Measurements from ENCODE around the gene CNIH3. TPM values are rescaled to one million over a fixed set of nuclear protein-coding genes. Genes with fewer than 3 reads are reported as not detected.
A peak's percentile ranks its signal among the peaks of the same experiment; 100 is the strongest.

CNIH3 gene
- total and polyA plus RNA-seq, 2 donors (not counting 1 experiment from before 2014, with no cell fraction given), result 3.7 to 28.1 TPM

DNA sequence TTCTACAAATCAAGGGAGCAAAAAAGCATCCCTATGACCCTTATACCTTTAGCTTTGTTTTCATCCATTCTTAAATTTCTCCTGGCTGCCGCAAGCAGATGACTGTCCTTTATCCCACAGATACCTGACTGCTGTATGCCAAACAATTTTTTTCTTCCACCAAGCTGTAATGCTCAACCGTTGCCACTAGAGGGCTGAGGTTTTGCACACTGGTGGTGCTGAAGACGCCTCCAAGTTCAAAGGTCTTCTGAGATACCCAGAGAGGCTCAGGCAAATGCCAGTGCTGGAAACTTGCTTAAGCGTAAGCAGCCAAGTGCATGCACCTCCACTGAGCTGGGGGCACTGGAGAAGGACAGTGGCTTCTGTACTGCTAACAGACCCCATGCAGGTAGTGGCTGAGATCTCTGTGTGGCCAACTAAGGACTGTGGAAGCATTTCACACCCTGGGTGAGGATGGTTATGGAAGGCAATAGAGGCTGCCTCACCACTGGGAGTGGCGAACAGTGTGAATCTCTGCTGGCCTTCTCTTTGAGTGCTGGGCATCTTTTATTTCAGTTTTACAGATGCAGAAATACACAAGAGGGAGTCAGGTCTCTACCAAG is 28.5 kb downstream of the CNIH3 start:
- Histone ChIP-seq H3K9me3 (ENCODE audit: control insufficient read depth, insufficient read depth, low read depth, low read length) (no peaks in the 10 kb centered on the region), H3K27ac (ENCODE audit: insufficient read depth, low read length) (no peak overlapping the region), H4K20me1 (ENCODE audit: control insufficient read depth, extremely low read depth, insufficient read depth, low read length) (no peaks in the 10 kb centered on the region), H3K27me3 (ENCODE audit: control insufficient read depth, insufficient read depth, low read length) (no peaks in the 10 kb centered on the region), H3K79me2 (ENCODE audit: control insufficient read depth, insufficient read depth, low read length) (peaks cover 14% of the 10 kb centered on the region), H3K4me2 (ENCODE audit: extremely low read depth, insufficient read depth, low read length) (no peak overlapping the region), H2AFZ (ENCODE audit: low read length) (no peak overlapping the region), H3K36me3 (ENCODE audit: control insufficient read depth, insufficient read depth, low read length) (peaks cover 3% of the 10 kb centered on the region), H3K4me1 (ENCODE audit: control insufficient read depth, extremely low read depth, insufficient read depth, low read length) (no peaks in the 10 kb centered on the region), H3K4me3 (replicated peaks in 1 of 4; ENCODE audit: control extremely low read depth in 1 of 4, insufficient read depth in 1 of 4, low read depth in 3 of 4, low read length in 4 of 4) (no peak overlapping the region), H3K9ac (ENCODE audit: insufficient read depth, low read length) (no peak overlapping the region)
- no peak for TF ChIP-seq EZH2 (IDR thresholded peaks at IDR 0.05; ENCODE audit: low read length, missing control alignments)
- TF ChIP-seq, protein P1, sequence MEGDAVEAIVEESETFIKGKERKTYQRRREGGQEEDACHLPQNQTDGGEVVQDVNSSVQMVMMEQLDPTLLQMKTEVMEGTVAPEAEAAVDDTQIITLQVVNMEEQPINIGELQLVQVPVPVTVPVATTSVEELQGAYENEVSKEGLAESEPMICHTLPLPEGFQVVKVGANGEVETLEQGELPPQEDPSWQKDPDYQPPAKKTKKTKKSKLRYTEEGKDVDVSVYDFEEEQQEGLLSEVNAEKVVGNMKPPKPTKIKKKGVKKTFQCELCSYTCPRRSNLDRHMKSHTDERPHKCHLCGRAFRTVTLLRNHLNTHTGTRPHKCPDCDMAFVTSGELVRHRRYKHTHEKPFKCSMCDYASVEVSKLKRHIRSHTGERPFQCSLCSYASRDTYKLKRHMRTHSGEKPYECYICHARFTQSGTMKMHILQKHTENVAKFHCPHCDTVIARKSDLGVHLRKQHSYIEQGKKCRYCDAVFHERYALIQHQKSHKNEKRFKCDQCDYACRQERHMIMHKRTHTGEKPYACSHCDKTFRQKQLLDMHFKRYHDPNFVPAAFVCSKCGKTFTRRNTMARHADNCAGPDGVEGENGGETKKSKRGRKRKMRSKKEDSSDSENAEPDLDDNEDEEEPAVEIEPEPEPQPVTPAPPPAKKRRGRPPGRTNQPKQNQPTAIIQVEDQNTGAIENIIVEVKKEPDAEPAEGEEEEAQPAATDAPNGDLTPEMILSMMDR (conservative IDR thresholded peaks at IDR 0.05 in 1 of 2, IDR thresholded peaks at IDR 0.05 in 1 of 2; ENCODE audit: low read depth in 1 of 2, low read length in 2 of 2), result peak; percentile 93 to 98
- DNase-seq (ENCODE audit: low read depth in 2 of 2), result peak in 1 of 2 donors; percentile 59

DNA sequence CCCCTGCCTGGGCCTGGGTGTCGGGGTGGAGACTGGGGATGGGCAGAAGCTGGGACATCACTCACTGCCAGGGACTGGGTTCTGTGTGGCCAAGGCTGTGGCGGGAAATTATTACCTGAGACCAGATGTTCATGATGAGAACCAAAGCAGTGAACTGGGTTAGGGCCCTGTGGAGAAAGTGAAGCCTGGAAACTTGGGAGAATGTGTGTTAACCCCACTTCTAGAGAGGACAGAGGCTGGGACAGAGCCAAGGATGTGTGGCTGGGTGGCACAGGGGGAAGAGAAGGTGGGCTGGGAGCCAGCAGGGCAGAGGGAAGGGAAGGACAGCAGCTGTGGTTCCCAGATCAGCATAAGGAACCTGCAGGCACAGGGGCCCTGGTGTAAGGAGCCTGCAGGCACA is 31.3 kb downstream of the CNIH3 start:
- H3K4me2 ChIP-seq (ENCODE audit: extremely low read depth, insufficient read depth, low read length), result no peak overlapping the region
- H3K27ac ChIP-seq (ENCODE audit: insufficient read depth, low read length), result no peak overlapping the region
- no peak overlapping the region for H3K4me3 ChIP-seq (replicated peaks in 1 of 4; ENCODE audit: control extremely low read depth in 1 of 4, insufficient read depth in 1 of 4, low read depth in 3 of 4, low read length in 4 of 4)
- no peak overlapping the region for H3K9ac ChIP-seq (ENCODE audit: insufficient read depth, low read length)
- H3K79me2 ChIP-seq (ENCODE audit: control insufficient read depth, insufficient read depth, low read length), result peaks cover 13% of the 10 kb centered on the region
- no peaks in the 10 kb centered on the region for H3K27me3 ChIP-seq (ENCODE audit: control insufficient read depth, insufficient read depth, low read length)
- H3K4me1 ChIP-seq (ENCODE audit: control insufficient read depth, extremely low read depth, insufficient read depth, low read length), result peaks cover 10% of the 10 kb centered on the region
- no peaks in the 10 kb centered on the region for H3K9me3 ChIP-seq (ENCODE audit: control insufficient read depth, insufficient read depth, low read depth, low read length)
- no peaks in the 10 kb centered on the region for H4K20me1 ChIP-seq (ENCODE audit: control insufficient read depth, extremely low read depth, insufficient read depth, low read length)
- no peak for TF ChIP-seq EZH2 (IDR thresholded peaks at IDR 0.05; ENCODE audit: low read length, missing control alignments)
- TF ChIP-seq, protein P1 (conservative IDR thresholded peaks at IDR 0.05 in 1 of 2, IDR thresholded peaks at IDR 0.05 in 1 of 2; ENCODE audit: low read depth in 1 of 2, low read length in 2 of 2), result no peak
- H3K36me3 ChIP-seq (ENCODE audit: control insufficient read depth, insufficient read depth, low read length), result peaks cover 3% of the 10 kb centered on the region
- DNase-seq (ENCODE audit: low read depth in 2 of 2), result no peak
- H2AFZ ChIP-seq (ENCODE audit: low read length), result no peak overlapping the region

DNA sequence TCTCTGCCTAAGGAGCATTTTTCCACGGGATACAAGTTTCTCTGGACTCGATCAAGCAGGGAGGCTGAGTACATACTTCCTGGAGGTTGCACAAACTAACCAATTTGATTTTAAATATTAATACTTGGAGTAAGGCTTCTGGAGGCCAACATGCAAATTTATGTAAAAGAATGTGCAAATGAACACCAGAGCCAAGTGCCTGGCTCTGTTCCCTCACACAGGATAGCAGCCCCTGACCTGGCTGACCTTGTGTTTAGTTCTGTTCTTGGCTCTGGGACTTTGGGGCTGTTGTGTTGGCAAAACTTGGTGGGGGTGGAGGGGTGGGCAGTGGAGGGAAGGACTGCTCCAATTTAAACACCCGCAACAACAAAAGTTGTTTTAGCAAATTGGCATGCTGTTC is 34.2 kb downstream of the CNIH3 start:
- Histone ChIP-seq H4K20me1 (ENCODE audit: control insufficient read depth, extremely low read depth, insufficient read depth, low read length) (no peaks in the 10 kb centered on the region), H3K9ac (ENCODE audit: insufficient read depth, low read length) (no peak overlapping the region), H3K27me3 (ENCODE audit: control insufficient read depth, insufficient read depth, low read length) (no peaks in the 10 kb centered on the region), H3K4me2 (ENCODE audit: extremely low read depth, insufficient read depth, low read length) (peak overlapping the region; percentile 23), H3K9me3 (ENCODE audit: control insufficient read depth, insufficient read depth, low read depth, low read length) (no peaks in the 10 kb centered on the region), H3K4me3 (replicated peaks in 1 of 4; ENCODE audit: control extremely low read depth in 1 of 4, insufficient read depth in 1 of 4, low read depth in 3 of 4, low read length in 4 of 4) (no peak overlapping the region), H3K79me2 (ENCODE audit: control insufficient read depth, insufficient read depth, low read length) (peaks cover 10% of the 10 kb centered on the region), H3K27ac (ENCODE audit: insufficient read depth, low read length) (no peak overlapping the region), H3K4me1 (ENCODE audit: control insufficient read depth, extremely low read depth, insufficient read depth, low read length) (peaks cover 13% of the 10 kb centered on the region), H2AFZ (ENCODE audit: low read length) (no peak overlapping the region), H3K36me3 (ENCODE audit: control insufficient read depth, insufficient read depth, low read length) (peaks cover 2% of the 10 kb centered on the region)
- no peak for DNase-seq (ENCODE audit: low read depth in 2 of 2)
- TF ChIP-seq, protein P1 (conservative IDR thresholded peaks at IDR 0.05 in 1 of 2, IDR thresholded peaks at IDR 0.05 in 1 of 2; ENCODE audit: low read depth in 1 of 2, low read length in 2 of 2), result no peak
- TF ChIP-seq EZH2 (IDR thresholded peaks at IDR 0.05; ENCODE audit: low read length, missing control alignments), result no peak

Measured in fibroblast of lung (primary cell).